Right renal pelvis (tissue), 4 donors: ENCODE data around the gene SCN1A. TPM values are rescaled to one million over a fixed set of nuclear protein-coding genes. Genes with fewer than 3 reads are reported as not detected.
"Not testable (repeated sequence)": the region's sequence is repeated elsewhere in the genome, so short reads cannot be mapped to it uniquely, and the experiment has no call there.

ENCODE experiments used
- DNase-seq, 4 donors: peaks; one replicate each; pipeline ENCODE4 v3.0.0-alpha.2; 2013; ENCODE audit warnings: low read depth in 4 of 4, low spot score in 3 of 4, missing footprints in 1 of 4
- polyA plus RNA-seq, 4 donors: library from polyadenylated mRNA; unstranded; fragments of 120-200 nt; gene quantifications; one replicate each; pipeline ENCODE4 v1.2.1, GENCODE V29; 2013; ENCODE audit not compliant: insufficient read length in 4 of 4

SCN1A gene
- polyA plus RNA-seq, 4 donors: 0.03 to 0.37 (median 0.21) TPM

GRCh38 chr2:166135849-166136258, 8.0 kb upstream of the SCN1A start:
- DNase-seq: no peak

GRCh38 chr2:166135152-166135848, 7.5 kb upstream of the SCN1A start:
- DNase-seq: no peak

GRCh38 chr2:166134252-166135151, 6.7 kb upstream of the SCN1A start:
- no peak for DNase-seq

- DNase-seq: no peak
These were observed 5.8 kb upstream of the SCN1A start for GRCh38 chr2:166133653-166134052.

- DNase-seq: no peak
These were observed 311 bp upstream of the SCN1A start for GRCh38 chr2:166128156-166128505.

GRCh38 chr2:166126007-166126639, 1.7 kb downstream of the SCN1A start:
- DNase-seq: no peak

- DNase-seq: no peak
These were observed 2.3 kb downstream of the SCN1A start for GRCh38 chr2:166125557-166125956.

GRCh38 chr2:166118180-166118579, 9.6 kb downstream of the SCN1A start:
- no peak for DNase-seq

GRCh38 chr2:166117491-166117890, 10.3 kb downstream of the SCN1A start:
- DNase-seq: no peak

- DNase-seq: no peak
These were observed 12.2 kb downstream of the SCN1A start for GRCh38 chr2:166115589-166115988.

- no peak for DNase-seq
These were observed 15.6 kb downstream of the SCN1A start for GRCh38 chr2:166112193-166112605.

- peak in 1 of 4 donors; percentile 5 for DNase-seq
These were observed 21.3 kb downstream of the SCN1A start for GRCh38 chr2:166106431-166107015.

GRCh38 chr2:166104773-166105172, 23.0 kb downstream of the SCN1A start:
- no peak for DNase-seq

- no peak for DNase-seq
These were observed 23.7 kb downstream of the SCN1A start for GRCh38 chr2:166104084-166104483.

GRCh38 chr2:166103277-166103676, 24.5 kb downstream of the SCN1A start:
- not testable (repeated sequence) for DNase-seq

- no peak for DNase-seq
These were observed 33.5 kb downstream of the SCN1A start for GRCh38 chr2:166094325-166094724.

GRCh38 chr2:166092889-166093288, 34.9 kb downstream of the SCN1A start:
- no peak for DNase-seq

- DNase-seq: no peak
These were observed 36.4 kb downstream of the SCN1A start for GRCh38 chr2:166091439-166091838.

GRCh38 chr2:166090908-166091307, 36.9 kb downstream of the SCN1A start:
- DNase-seq: no peak

- no peak for DNase-seq
These were observed 37.5 kb downstream of the SCN1A start for GRCh38 chr2:166090346-166090745.

GRCh38 chr2:166088634-166089033, 39.2 kb downstream of the SCN1A start:
- no peak for DNase-seq
